Measurements from ENCODE around the gene FGD3. TPM values are rescaled to one million over a fixed set of nuclear protein-coding genes. Genes with fewer than 3 reads are reported as not detected.

FGD3 gene
- total RNA-seq, 1 experiment from 2014 or later = 1.8 TPM

GRCh38 chr9:92982130-92982529, 34.8 kb downstream of the FGD3 start:
- no peaks in the 10 kb centered on the region for H3K4me1 ChIP-seq (ENCODE audit: insufficient read depth, low read length)
- WGBS (ENCODE audit: extremely low coverage, insufficient read length, low lambda C conversion rate) = no CpG with 5 or more reads among the region's 2 CpGs
- no peak overlapping the region for H4K5ac ChIP-seq (ENCODE audit: insufficient read length, low read depth, low read length)
- no peak overlapping the region for H3T11ph ChIP-seq (ENCODE audit: low read length)
- H3K18ac ChIP-seq (ENCODE audit: insufficient read length, low read depth, low read length) = no peak overlapping the region
- Mint-ChIP-seq H3K4me1 (peaks cover 12 to 16% of the 10 kb centered on the region in 2 experiments), H3K9me3 (peaks cover 67 to 71% of the 10 kb centered on the region in 2 experiments), H3K27ac (no peak overlapping the region), H3K36me3 (ENCODE audit: insufficient read depth in 1 of 3, low read depth in 3 of 3) (peaks cover 29 to 67% (median 47%) of the 10 kb centered on the region in 3 experiments), H3K27me3 (ENCODE audit: low read depth) (no peaks in the 10 kb centered on the region; the same call in none of the 2 replicates), H3K4me3 (no peak overlapping the region)
- TF ChIP-seq CTCF (conservative IDR thresholded peaks at IDR 0.05) = no peak
- no peak overlapping the region for H3K14ac ChIP-seq (ENCODE audit: insufficient read depth, low read length)
- no peak overlapping the region for H3K4me2 ChIP-seq (ENCODE audit: insufficient read depth, insufficient read length, low read length)
- H4K20me1 ChIP-seq (ENCODE audit: control insufficient read depth, insufficient read depth, insufficient read length) = no peaks in the 10 kb centered on the region
- no peak overlapping the region for H2AFZ ChIP-seq (ENCODE audit: low read length)
- H2BK5ac ChIP-seq (ENCODE audit: insufficient read length, low read length) = no peak overlapping the region
- no peak overlapping the region for H3K56ac ChIP-seq (ENCODE audit: insufficient read length, low read depth, low read length)
- H3K9me3 ChIP-seq (ENCODE audit: control insufficient read depth, low read depth, low read length) = peaks cover 33% of the 10 kb centered on the region
- no peak overlapping the region for H2BK120ac ChIP-seq (ENCODE audit: low read depth, low read length, poor library complexity, severe bottlenecking)
- no peak overlapping the region for H3K4ac ChIP-seq (ENCODE audit: low read depth, low read length)
- no peaks in the 10 kb centered on the region for H3K79me2 ChIP-seq (ENCODE audit: insufficient read depth, low read length)
- H2AK5ac ChIP-seq (ENCODE audit: insufficient read length, low read length) = no peak overlapping the region
- H2BK12ac ChIP-seq (ENCODE audit: insufficient read length, low read depth, low read length) = no peak overlapping the region
- no peak overlapping the region for H4K8ac ChIP-seq (replicated peaks; ENCODE audit: insufficient read length, low read depth, low read length)
- H3K9ac ChIP-seq (ENCODE audit: extremely low read depth, insufficient read length, low read length) = no peak overlapping the region
- no peak overlapping the region for H3K23ac ChIP-seq (ENCODE audit: insufficient read length, low read depth, low read length)
- no peak overlapping the region for H2BK20ac ChIP-seq (ENCODE audit: low read depth, low read length, poor library complexity, severe bottlenecking)
- H3K27ac ChIP-seq (ENCODE audit: insufficient read length, low read depth, low read length) = no peak overlapping the region
- no peaks in the 10 kb centered on the region for H3K79me1 ChIP-seq (ENCODE audit: insufficient read depth, low read depth, low read length, poor library complexity, severe bottlenecking)
- no peak for DNase-seq
- no peaks in the 10 kb centered on the region for H3K27me3 ChIP-seq (ENCODE audit: insufficient read depth, low read length)
- H4K91ac ChIP-seq (ENCODE audit: insufficient read length, low read depth, low read length) = no peak overlapping the region
- H3K23me2 ChIP-seq (ENCODE audit: insufficient read length, low read depth, low read length, poor library complexity, severe bottlenecking) = no peaks in the 10 kb centered on the region
- H2BK15ac ChIP-seq (ENCODE audit: low read depth, low read length) = no peak overlapping the region
